Activated gamma-delta T cell (primary cell): ENCODE data around the gene MARK1.

Experiments
- DNase-seq: peaks from one replicate; lab custom pipeline; 2025; lab: John Stamatoyannopoulos, UW

MARK1 gene

GRCh38 chr1:220690140-220691052, 162.5 kb downstream of the MARK1 start, which contains the start of gene C1orf115:
C1orf115 (plus strand) TSS chr1:220690363; CDS start chr1:220690403, 40 bp downstream.
- peak; percentile 39 for DNase-seq

GRCh38 chr1:220691053-220691684, 163.2 kb downstream of the MARK1 start:
- no peak for DNase-seq

GRCh38 chr1:220692436-220693228, 164.7 kb downstream of the MARK1 start:
- DNase-seq: no peak

GRCh38 chr1:220694866-220695382, 167.0 kb downstream of the MARK1 start:
- DNase-seq: no peak

GRCh38 chr1:220695426-220695825, 167.5 kb downstream of the MARK1 start:
- DNase-seq: no peak

GRCh38 chr1:220696226-220696862, 168.4 kb downstream of the MARK1 start:
- DNase-seq: no peak

- no peak for DNase-seq
These were observed 168.9 kb downstream of the MARK1 start for GRCh38 chr1:220696863-220697231.

- no peak for DNase-seq
These were observed 169.4 kb downstream of the MARK1 start for GRCh38 chr1:220697326-220697725.

- no peak for DNase-seq
These were observed 170.7 kb downstream of the MARK1 start for GRCh38 chr1:220698607-220699016.

GRCh38 chr1:220699044-220699443, 171.1 kb downstream of the MARK1 start:
- DNase-seq: no peak

- no peak for DNase-seq
These were observed 172.7 kb downstream of the MARK1 start for GRCh38 chr1:220700556-220701179.

GRCh38 chr1:220701974-220702373, 174.0 kb downstream of the MARK1 start:
- DNase-seq: no peak

GRCh38 chr1:220702733-220703270, 174.9 kb downstream of the MARK1 start:
- no peak for DNase-seq

GRCh38 chr1:220703305-220703704, 175.4 kb downstream of the MARK1 start:
- no peak for DNase-seq

GRCh38 chr1:220705782-220706181, 177.8 kb downstream of the MARK1 start:
- DNase-seq: no peak

- DNase-seq: no peak
These were observed 178.5 kb downstream of the MARK1 start for GRCh38 chr1:220706480-220706879.

- no peak for DNase-seq
These were observed 179.2 kb downstream of the MARK1 start for GRCh38 chr1:220707160-220707559.

GRCh38 chr1:220708244-220708643, 180.3 kb downstream of the MARK1 start:
- no peak for DNase-seq

- DNase-seq: no peak
These were observed 181.2 kb downstream of the MARK1 start for GRCh38 chr1:220708936-220709801.

- DNase-seq: no peak
These were observed 182.4 kb downstream of the MARK1 start for GRCh38 chr1:220710333-220710732.
